Measurements from ENCODE around the gene RAB1B. TPM values are rescaled to one million over a fixed set of nuclear protein-coding genes. Genes with fewer than 3 reads are reported as not detected.

Gene RAB1B
- total RNA-seq, 4 donors from 2014 or later, result 74.0 to 107 (median 87.1) TPM

GRCh38 chr11:66289548-66290329 is 21.3 kb downstream of the RAB1B start:
- ATAC-seq (ENCODE audit: low FRiP score), result peak; percentile 55
- TF ChIP-seq, protein P1, sequence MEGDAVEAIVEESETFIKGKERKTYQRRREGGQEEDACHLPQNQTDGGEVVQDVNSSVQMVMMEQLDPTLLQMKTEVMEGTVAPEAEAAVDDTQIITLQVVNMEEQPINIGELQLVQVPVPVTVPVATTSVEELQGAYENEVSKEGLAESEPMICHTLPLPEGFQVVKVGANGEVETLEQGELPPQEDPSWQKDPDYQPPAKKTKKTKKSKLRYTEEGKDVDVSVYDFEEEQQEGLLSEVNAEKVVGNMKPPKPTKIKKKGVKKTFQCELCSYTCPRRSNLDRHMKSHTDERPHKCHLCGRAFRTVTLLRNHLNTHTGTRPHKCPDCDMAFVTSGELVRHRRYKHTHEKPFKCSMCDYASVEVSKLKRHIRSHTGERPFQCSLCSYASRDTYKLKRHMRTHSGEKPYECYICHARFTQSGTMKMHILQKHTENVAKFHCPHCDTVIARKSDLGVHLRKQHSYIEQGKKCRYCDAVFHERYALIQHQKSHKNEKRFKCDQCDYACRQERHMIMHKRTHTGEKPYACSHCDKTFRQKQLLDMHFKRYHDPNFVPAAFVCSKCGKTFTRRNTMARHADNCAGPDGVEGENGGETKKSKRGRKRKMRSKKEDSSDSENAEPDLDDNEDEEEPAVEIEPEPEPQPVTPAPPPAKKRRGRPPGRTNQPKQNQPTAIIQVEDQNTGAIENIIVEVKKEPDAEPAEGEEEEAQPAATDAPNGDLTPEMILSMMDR (IDR thresholded peaks at IDR 0.05), result no peak
- peak; percentile 56 for DNase-seq (ENCODE audit: low spot score)

GRCh38 chr11:66290330-66290621 is 21.8 kb downstream of the RAB1B start:
- DNase-seq (ENCODE audit: low spot score), result no peak
- TF ChIP-seq, protein P1 (IDR thresholded peaks at IDR 0.05), result no peak
- no peak for ATAC-seq (ENCODE audit: low FRiP score)

DNA sequence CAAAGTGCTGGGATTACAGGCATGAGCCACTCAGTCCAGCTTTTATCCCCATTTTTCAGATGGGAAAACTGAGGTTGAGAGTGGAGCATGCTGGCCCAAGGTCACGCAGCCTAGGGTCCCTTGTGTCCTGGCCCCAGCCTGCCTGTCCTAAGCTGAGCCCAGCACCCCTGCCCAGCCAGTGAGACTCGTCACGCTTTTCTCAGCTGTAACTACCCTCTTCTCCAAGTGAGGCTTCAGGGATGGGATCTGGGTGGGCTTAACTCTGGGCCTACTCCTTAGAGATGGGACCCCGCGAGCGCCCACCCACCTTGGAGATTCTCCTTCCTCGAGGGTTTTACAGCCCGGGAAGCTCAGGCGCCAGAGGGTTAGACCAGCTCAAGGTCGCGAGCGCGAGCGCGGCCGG is 22.9 kb downstream of the RAB1B start:
- ATAC-seq (ENCODE audit: low FRiP score) (no peak), DNase-seq (ENCODE audit: low spot score) (no peak)
- TF ChIP-seq, protein P1 (IDR thresholded peaks at IDR 0.05), result no peak

- TF ChIP-seq, protein P1 (IDR thresholded peaks at IDR 0.05), result no peak
- ATAC-seq (ENCODE audit: low FRiP score), result no peak
- DNase-seq (ENCODE audit: low spot score), result no peak
Observed at GRCh38 chr11:66291706-66292542, 23.5 kb downstream of the RAB1B start, which contains the start of gene TMEM151A. TSS of gene TMEM151A (plus strand) at chr11:66291894. CDS start at chr11:66292014, 120 bp downstream.

- TF ChIP-seq, protein P1 (IDR thresholded peaks at IDR 0.05), result no peak
- ATAC-seq (ENCODE audit: low FRiP score), result no peak
- DNase-seq (ENCODE audit: low spot score), result no peak
Observed at GRCh38 chr11:66292543-66293332, 24.3 kb downstream of the RAB1B start.

- TF ChIP-seq, protein P1 (IDR thresholded peaks at IDR 0.05), result no peak
- ATAC-seq (ENCODE audit: low FRiP score) (no peak), DNase-seq (ENCODE audit: low spot score) (no peak)
Observed at GRCh38 chr11:66293352-66293751, 24.9 kb downstream of the RAB1B start.

Measured in omental fat pad (tissue), 4 donors.